Measurements from ENCODE around the gene SRD5A3.

- no peak for TF ChIP-seq CTCF (IDR thresholded peaks at IDR 0.05; ENCODE audit: poor library complexity, severe bottlenecking)
- no peak for TF ChIP-seq EZH2 (IDR thresholded peaks at IDR 0.05; ENCODE audit: borderline replicate concordance, insufficient read depth, low read length, poor library complexity, severe bottlenecking)
- TF ChIP-seq POLR2AphosphoS5 (IDR thresholded peaks at IDR 0.05), result no peak
- no peak for TF ChIP-seq REST (IDR thresholded peaks at IDR 0.05; ENCODE audit: borderline replicate concordance)
- TF ChIP-seq TAF1 (IDR thresholded peaks at IDR 0.05; ENCODE audit: low read depth), result no peak
Observed at GRCh38 chr4:55372259-55372658, 26.2 kb downstream of the SRD5A3 start.
